Neural progenitor cell (in vitro differentiated cells): Measurements from ENCODE around the gene MFAP4.

Source experiments
- CTCF ChIP-seq: fragments of 200-600 bp; sonication (generic); IDR thresholded peaks from 2 replicates; pipeline ENCODE4 v1.5.1; 2017; ENCODE audit warnings: antibody characterized with exemption, mild to moderate bottlenecking
- EZH2 ChIP-seq: fragments of 200-600 bp; sonication (generic); IDR thresholded peaks from 2 replicates; pipeline ENCODE4 v1.6.1; 2017; ENCODE audit warnings: antibody characterized with exemption, mild to moderate bottlenecking, moderate library complexity
- EZH2phosphoT487 ChIP-seq: fragments of 200-600 bp; sonication (generic); IDR thresholded peaks from 2 replicates; pipeline ENCODE4 v1.6.1; 2017; ENCODE audit warnings: antibody characterized with exemption

DNA sequence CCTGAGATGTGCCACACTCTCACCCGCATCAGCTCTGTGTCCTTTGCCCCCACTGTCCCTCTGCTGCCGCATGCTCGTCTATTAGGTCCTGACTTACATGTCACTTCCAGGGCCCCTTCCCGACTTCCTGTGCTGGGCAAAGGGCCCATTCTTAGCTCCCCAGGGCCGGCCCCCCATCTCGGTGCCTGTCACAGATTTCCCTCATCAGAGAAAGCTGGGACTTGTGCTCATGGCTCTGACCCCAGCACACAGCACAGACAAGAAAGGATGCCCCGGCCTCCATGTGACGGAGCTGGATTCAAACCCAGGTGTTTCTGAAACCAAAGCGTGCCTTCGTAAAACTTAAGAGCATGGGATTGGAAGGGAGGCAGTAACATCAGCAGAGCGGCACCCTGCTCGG is 14.6 kb downstream of the MFAP4 start:
- TF ChIP-seq CTCF (no peak), EZH2phosphoT487 (no peak), EZH2 (no peak)
